Measurements from ENCODE around the gene NCKAP5. TPM values are rescaled to one million over a fixed set of nuclear protein-coding genes. Genes with fewer than 3 reads are reported as not detected.

Gene NCKAP5
- polyA plus RNA-seq, 3 donors: 7.6 to 10.1 (median 8.2) TPM

DNA sequence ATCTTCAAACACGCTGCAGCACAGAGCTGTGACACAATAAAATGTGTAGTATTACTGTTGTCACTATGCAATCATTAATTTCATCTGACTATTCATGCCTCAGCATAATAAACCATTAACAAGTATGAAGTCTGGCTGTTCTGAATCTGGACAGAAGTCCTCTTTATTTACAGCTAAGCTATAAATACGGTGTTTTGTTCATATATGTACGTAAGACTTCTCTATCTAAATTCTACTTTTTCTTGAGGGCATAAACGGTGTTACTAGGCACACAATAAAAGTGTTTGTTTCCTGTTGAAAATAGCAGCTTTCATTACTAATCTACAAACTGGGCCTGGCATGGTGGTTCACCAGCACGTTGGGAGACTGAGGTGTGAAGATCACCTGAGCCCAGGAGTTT is 443.8 kb downstream of the NCKAP5 start:
- no peak for DNase-seq (ENCODE audit: low read depth in 3 of 3, low spot score in 2 of 3)

DNA sequence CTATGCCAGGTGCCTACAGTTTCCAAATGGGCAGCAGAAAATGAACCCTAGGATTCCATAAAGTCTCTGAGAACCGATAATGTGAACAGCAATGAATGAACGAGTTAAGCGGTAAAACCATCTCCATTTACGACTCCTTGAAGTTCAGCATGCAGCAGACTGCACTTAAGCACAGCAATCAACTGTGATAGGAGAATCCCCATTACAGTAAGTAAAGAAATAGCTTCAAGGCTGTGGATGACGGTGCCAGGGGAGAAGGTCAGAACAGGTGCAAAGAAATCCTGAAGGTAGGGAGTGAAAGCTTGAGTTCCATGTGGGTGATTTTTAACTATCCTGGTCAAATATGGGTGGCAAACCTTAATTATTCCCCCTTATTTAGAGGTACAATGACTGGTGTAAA is 444.4 kb downstream of the NCKAP5 start:
- no peak for DNase-seq (ENCODE audit: low read depth in 3 of 3, low spot score in 2 of 3)

DNA sequence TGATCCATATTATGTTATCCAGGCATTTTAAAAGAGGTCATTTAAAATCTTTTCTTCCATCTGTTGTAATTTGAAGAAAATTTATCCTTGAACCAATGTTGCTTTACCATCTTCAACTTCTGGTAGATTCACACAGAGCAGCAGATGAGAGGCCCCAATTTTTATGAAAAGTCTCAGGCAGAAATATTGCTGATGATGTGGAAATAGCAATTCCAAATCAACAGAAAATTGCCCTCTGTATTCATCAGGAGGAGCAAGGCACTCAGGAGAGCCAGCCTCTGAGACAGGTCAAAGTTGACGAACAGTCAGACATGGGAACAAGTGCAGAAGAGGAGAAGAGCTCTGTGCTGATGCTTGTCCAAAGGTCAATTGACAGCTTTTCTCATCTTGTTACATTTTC is 444.9 kb downstream of the NCKAP5 start:
- DNase-seq (ENCODE audit: low read depth in 3 of 3, low spot score in 2 of 3): no peak

DNA sequence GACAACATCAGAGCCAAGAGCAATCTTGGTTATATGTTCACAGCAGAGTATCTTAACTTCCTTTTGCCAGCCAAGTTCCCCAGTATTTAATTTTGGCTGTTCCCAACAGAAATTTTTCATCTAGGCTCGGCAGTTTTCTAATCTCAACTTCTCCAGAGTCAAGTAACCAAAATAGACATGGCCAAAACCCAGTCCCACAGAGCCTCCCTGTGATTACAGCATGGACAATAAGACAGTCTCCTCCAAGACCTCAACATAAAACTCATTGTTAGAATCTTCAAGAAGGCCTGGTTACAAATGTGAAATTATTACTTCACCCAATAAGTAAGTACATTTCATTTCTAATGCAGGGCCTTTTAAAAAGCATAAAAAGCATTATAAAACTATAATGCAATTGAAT is 445.7 kb downstream of the NCKAP5 start:
- DNase-seq (ENCODE audit: low read depth in 3 of 3, low spot score in 2 of 3): no peak

DNA sequence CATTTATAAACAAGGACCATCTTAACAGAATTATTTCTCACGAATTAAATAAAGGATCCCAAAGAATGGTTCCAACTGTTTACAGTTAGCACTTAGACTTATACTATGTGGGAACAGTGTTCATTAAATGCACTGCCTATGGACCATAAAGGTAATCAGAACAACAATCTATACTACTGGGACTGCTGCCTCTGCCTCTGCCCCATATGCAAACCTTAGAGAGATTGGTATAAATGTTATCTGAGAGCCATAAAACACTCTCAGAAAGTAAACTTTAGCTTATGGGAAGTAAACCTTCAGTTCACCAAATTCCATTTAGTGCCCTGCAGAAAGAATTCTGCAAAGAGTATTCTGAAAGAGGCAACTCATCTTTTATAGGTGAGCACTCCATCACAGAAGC is 448.0 kb downstream of the NCKAP5 start:
- no peak for DNase-seq (ENCODE audit: low read depth in 3 of 3, low spot score in 2 of 3)

DNA sequence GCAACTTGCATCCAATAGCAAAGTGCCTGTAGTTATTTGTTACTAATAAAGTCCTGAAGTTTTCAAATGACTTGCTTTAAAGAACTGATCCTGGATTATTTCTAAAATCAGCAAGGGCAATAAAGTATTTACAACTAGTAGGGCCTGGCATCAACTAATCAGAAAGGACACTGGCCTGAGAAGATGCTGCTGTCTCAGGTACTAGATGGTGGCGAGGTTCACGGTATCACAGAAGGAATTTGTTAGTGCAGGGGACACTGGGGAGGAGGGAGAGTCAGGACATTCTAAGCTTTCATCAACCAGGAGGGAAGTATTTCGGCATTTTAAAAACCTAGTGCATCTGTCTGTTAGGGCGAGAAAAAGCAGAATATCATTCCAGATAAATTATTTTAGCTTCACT is 458.1 kb downstream of the NCKAP5 start:
- no peak for DNase-seq (ENCODE audit: low read depth in 3 of 3, low spot score in 2 of 3)

DNA sequence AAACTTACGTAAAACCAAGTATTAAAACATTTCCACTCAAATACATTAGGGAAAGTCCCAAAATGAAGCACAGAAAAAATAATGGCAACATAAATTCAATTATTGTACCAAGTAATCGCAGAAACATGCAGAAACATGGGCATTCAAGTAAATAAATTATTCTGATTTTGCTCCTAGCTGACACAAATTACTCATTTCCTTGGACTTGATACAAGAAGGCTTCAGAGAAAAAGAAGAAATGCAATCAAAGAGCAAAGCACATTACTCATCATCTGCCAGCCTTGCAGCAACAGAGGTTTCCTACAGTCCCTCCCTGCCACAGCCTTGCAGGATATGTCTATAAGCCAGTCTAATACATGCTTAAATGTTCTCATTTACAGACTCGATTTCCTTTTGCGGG is 458.5 kb downstream of the NCKAP5 start:
- no peak for DNase-seq (ENCODE audit: low read depth in 3 of 3, low spot score in 2 of 3)

DNA sequence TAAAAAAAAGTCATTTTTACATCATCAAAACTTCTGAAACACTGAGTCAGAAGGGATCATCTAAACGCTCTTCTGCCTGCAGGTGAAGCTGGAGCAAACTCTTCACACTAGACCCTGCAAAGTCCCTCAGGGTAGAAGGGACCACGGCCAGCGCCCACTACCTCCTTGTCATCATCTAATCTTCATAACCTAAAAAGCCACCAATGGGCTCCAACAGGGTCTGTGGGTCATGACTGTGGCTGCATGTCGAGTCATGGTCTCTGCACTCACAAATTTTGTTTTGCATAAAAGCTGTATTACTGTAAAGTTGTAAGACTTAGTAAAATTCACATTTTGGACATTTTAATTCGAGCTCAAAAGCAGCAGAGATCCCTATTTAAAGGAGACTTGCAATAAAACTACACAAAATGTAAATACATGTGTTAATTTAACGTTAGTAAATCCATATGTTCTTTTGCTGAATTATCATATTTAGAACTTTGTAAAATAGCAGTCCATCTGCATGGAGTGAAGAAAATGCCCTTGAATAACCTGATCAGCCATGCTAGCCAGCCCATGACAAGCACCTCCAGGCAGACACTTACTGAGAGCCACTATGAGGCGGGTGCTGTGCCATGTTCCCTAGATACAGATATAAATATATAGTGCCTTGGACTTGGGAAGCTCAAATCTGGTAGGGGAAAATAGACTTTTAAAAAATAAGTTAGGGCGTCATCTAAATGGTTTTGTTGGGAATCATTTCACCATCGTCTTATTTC is 461.0 kb downstream of the NCKAP5 start:
- no peak for DNase-seq (ENCODE audit: low read depth in 3 of 3, low spot score in 2 of 3)

DNA sequence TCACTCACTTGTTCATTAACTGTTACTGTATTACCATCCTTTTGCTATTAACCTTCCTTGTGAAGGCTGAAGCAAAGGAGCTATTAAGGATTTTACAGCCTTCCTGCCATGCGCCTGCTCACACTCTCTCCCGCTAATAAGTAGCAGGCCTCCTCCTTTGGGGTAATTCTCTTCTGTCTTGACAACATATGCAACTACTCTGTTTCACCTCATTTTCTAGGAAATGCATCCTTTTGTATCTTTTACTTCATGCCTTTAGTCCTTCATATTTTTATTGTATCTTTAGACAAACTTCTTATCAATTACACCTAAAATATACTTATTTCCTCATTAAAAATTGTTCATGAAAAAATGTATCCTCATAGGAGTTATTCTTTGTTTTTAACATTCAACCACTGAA is 463.4 kb downstream of the NCKAP5 start:
- DNase-seq (ENCODE audit: low read depth in 3 of 3, low spot score in 2 of 3): no peak

DNA sequence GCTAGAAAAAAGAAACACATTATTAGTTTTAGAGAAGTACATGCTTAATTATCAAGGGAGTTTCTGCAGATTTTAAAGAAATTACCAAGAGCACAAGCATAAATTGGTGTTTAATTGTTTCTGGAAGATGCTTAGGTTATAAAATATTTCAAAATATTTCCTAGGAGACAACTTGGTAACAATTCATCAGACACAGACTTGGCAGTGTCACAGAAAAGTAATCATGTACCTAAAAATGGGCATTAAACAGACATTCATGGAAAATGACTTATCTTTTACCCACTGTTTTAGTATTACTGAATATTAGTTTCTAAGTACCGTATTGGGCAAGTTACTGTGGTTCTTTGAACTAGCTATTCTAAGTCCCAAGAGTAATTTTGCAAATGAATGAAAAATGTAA is 469.5 kb downstream of the NCKAP5 start:
- DNase-seq (ENCODE audit: low read depth in 3 of 3, low spot score in 2 of 3): no peak

DNA sequence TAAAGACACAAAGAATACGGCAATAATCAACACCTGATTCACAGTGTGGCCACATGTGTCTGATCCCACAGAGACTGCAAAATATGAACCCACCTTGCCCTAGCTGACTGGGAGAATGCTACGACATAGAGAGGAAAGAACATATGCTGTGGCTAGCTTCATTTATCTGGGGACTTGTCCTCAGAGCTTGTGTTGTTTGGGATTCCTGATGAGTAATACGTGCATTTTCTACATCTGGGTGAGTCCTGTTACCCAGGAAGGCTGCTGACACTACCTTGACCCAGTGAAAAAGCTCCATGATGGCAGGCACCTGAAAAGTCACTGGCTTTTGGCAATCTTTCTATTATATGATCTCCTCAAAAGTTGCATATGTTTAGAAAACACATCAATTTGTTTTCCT is 470.6 kb downstream of the NCKAP5 start:
- DNase-seq (ENCODE audit: low read depth in 3 of 3, low spot score in 2 of 3): no peak

DNA sequence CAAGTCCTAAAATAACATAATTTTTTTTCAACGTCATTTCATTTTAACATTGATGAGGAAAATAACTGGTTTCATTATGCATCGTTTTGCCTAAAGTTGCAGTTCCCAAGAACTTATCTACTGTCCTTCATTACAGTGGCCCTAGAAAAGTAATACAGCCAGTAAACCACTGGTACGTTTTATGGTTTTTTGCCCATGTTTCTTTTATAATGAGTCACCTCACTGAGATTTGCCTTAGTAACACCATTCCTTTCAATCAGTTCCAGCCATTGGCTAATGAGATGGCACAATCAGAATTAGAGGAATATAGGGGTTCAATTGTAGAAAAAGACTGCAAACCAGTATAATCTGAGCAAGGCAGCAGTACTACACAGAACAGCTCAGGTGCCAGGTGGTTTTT is 475.7 kb downstream of the NCKAP5 start:
- DNase-seq (ENCODE audit: low read depth in 3 of 3, low spot score in 2 of 3): no peak

DNA sequence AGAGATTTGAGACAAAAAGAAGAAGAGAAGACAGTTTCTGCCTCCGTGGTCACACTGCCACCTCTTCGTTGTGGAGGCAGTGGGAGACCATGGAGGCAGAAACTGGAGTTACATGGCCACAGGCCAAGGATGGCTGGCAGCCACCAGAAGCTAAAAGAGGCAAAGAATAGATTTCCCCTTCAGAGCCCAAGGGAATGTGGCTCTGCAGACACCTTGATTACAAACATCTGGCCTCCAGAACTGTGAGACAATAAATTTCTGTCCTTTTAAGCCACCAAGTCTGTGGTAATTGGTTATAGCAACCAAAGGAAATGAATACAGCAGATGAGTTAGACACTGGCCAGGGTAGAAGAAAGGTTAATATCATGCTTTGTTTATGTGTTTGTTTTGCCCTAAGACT is 477.9 kb downstream of the NCKAP5 start:
- no peak for DNase-seq (ENCODE audit: low read depth in 3 of 3, low spot score in 2 of 3)

DNA sequence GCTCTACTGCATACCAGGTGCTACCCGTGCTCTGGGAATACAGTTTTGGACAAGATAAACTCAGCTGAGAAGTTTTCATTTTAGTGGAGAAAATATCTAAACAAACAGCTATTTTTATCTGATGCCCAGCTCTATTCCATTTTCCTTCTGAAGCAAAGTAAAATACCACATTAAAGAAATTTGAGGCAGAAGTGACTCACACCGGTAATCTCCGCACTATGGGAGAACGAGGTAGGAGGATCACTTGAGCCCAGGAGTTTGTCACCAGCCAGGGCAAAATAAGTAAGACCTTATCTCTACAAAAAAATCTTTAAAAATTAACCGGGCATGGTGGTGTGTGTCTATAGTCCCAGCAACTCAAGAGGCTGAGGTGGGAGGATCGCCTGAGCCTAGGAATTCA is 482.1 kb downstream of the NCKAP5 start:
- DNase-seq (ENCODE audit: low read depth in 3 of 3, low spot score in 2 of 3): no peak

DNA sequence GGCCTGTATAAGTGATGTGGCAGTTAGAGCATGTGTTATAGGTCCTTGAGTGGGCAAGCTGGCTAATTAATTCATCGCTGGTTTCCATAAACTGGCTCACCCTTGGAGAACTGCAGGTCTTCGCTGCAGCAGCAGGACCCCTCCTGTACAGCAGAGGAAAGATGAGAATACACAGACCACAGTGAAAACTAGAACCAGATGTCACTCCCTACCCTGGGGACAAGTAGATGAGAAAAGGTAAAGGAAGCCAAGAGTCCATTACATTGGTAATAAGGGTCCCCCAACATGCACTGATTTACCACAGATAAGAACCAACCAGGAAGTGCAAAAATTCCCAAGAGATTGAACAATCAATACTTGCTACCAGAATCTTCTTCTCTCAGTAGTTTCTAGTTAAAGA is 482.6 kb downstream of the NCKAP5 start:
- DNase-seq (ENCODE audit: low read depth in 3 of 3, low spot score in 2 of 3): no peak

DNA sequence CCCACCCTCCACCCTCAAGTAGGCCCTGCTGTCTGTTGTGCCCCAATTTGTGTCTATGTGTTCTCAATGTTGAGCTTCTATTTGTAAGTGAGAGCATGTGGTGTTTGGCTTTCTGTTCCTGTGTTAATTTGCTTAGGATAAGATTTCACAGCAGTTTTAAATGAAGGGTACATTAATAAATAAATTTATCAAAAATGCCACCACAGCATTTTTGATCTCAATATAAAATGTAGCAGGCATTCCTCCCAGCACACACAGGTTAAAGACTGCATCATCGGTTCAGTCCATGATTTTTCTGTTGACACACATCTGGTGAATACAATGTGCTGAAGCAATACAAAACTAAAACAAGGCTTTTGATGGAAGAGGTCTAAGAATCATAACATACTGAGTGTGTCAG is 486.2 kb downstream of the NCKAP5 start:
- DNase-seq (ENCODE audit: low read depth in 3 of 3, low spot score in 2 of 3): no peak

DNA sequence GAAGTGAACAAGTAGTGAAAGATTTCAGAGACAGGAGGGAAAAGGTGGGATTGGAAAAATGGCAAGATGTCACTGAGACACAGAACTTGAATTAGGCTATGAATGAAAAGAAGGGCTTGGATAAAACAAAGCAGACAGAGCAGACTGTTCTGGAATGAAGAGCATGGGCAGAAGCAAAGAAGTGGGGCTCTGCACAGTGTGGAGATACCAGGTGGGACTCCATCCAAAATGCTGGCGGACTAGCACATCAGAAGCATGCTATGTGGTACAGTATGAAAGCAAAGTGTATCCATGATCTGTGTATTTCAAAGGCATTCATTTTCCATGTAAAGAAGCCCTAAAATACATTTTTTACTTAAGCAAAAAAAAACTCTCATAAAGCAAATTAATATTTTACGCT is 487.4 kb downstream of the NCKAP5 start:
- DNase-seq (ENCODE audit: low read depth in 3 of 3, low spot score in 2 of 3): no peak

DNA sequence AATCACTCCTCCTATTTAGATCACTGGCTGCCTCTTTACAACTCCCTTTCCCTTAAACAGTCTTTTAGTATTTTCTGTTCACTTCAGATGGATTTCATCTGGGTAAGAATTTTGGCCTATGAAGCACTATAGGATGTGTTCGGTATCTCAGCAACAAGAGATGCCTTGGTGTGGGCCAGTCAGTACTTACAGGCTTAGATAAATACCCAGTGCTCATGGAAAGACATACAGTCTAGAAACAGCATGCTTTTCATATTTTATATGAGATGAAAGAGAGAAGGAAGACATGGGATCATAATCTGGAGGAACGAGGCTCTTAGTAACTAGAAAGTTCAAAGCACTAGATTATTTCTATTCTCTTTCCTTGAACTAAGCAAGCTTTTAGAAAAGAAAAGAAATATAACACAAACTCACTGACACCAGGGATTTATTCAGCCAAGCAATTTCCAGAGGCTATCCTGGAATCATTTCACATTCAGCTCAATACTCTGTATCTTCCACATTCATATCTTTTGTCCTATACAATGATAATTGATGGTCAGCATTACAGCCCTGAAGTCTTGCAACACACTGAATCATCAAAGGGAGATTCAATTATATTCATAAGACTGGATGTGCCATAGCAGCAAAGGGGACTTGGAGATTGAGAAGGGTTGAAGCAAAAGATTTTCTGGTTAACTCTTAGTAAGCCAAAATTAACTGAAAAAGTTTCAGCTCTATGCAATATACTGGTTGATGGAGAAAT is 489.4 kb downstream of the NCKAP5 start:
- DNase-seq (ENCODE audit: low read depth in 3 of 3, low spot score in 2 of 3): no peak

DNA sequence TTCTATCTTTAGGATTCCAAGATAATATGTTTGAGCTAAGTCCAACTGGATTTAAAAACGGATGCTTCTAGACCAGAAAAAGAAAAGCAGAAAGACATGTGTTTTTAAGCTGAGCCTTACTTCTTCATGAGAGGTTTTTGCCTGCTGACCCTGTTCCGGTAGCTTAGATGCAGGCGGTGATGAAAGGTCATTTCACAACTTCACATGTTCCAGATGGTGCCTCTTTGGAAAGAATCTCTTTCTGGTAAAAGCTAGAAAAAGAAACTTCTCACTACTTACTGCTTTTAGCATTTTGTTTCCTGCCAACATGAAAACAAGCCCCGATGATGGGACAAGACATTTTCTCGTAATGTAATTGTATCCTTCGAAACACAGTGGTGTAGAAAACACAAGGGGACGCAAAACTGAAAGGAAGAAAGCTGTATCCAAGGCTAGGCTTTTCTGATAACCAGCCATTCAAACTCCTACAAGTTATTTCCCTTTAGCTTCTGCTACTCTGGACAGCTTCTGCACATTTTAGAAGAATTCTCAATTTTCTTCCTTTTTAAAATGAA is 490.9 kb downstream of the NCKAP5 start:
- DNase-seq (ENCODE audit: low read depth in 3 of 3, low spot score in 2 of 3): peak in 1 of 3 donors; percentile 12

DNA sequence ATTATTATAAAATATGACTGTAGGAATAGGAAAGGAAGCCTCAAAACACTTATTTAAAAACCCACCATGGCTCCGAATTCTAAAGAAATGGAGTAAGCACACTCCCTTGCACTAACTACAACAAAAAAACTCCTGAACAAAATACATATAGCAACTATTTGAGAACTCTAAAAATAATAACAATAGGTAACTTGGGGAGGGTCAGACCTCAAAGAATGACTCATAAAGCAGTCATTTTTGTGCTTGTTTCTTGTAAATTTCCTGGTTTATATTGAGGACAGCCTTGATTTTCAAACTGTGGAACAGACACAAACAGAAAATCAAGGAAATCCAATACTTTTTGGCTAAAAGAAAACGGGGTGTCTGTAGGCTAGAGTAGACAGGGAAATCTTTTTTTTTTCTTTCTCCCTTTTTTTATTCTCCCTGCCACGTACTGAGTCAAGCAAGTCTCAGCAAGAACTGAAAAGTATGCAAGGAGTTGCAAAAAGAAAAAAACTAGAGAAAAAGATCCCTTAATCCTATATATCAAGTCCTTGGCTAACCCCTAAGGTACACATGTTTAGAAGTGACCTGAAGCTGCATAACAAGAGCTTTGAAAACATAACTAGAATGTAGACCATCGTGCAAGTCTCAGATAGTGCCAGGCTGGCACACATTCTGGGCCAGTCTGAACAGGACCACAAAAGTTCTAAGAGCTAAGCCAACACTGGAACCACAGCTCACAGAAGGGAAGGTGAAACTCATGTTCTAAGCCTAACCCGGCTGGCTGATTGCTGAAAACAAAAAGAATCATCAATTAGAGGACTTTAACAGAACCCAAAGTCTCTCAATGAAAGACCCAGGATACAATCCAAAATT is 495.2 kb downstream of the NCKAP5 start:
- no peak for DNase-seq (ENCODE audit: low read depth in 3 of 3, low spot score in 2 of 3)

DNA sequence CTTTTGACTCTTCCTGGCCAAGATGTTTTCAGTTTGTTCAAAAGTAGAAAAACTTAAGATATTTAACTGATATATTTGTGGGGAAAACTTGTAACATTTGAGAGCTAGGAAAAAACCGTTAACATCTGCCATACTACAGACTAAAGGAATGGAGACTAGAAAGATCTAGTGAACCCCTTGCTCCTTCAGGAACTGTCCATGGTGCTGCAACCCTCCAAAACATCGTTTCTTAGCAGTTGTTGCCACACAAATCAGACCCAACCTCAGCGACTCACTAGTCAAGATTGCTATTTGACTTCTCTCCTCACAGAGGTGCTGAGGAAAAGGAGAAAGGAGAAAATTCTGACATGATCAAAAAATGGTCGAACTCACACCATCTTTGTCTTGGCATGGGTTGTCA is 504.5 kb downstream of the NCKAP5 start:
- DNase-seq (ENCODE audit: low read depth in 3 of 3, low spot score in 2 of 3): peak; percentile 40 to 61 (median 53)

All from right renal cortex interstitium (tissue), 3 donors.